Skin epidermis (tissue), 12 donors: Measurements from ENCODE around the gene CNOT6L.
A peak's percentile ranks its signal among the peaks of the same experiment; 100 is the strongest.
"Not testable (repeated sequence)": the region's sequence is repeated elsewhere in the genome, so short reads cannot be mapped to it uniquely, and the experiment has no call there.

ENCODE experiments used
- H3K27ac ChIP-seq, 21 experiments: fragments of 200-600 bp; sonication (generic) in 11 of 21; one replicate each; pipeline ENCODE4 v1.5.0; 2020; ENCODE audit warnings: mild to moderate bottlenecking in 3 of 21, inconsistent platforms in 2 of 21, moderate library complexity in 2 of 21
- H3K4me3 ChIP-seq, 7 experiments: fragments of 200-600 bp; sonication (generic) in 2 of 7; one replicate each; pipeline ENCODE4 v1.5.0; 2020; ENCODE audit warnings: inconsistent platforms in 2 of 7, mild to moderate bottlenecking in 2 of 7, moderate library complexity in 1 of 7

The CNOT6L gene

GRCh38 chr4:77721073-77721472 is 98.1 kb downstream of the CNOT6L start:
- no peak overlapping the region for H3K27ac ChIP-seq
- no peak overlapping the region for H3K4me3 ChIP-seq

DNA sequence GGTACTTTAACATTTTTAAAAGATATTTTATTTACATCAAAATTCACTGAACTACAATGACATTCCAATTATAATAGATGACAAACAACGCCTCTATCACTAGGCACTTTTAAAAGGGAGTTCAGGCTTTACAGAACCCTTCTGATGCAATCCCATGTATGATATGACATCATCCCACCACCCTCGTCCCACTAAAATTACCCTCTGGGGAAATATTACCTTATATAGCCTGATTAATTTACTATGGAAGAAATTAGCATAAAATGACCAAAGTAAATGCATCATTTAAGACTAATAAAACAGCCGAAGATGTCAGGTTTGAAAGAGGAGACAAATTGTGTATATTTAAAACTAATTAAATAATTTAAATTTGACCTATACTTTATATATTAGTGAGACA is 100.7 kb downstream of the CNOT6L start:
- not testable (repeated sequence) for H3K4me3 ChIP-seq, H3K27ac ChIP-seq

GRCh38 chr4:77715414-77716290 is 103.5 kb downstream of the CNOT6L start:
- Histone ChIP-seq H3K4me3 (no peak overlapping the region), H3K27ac (no peak overlapping the region)

DNA sequence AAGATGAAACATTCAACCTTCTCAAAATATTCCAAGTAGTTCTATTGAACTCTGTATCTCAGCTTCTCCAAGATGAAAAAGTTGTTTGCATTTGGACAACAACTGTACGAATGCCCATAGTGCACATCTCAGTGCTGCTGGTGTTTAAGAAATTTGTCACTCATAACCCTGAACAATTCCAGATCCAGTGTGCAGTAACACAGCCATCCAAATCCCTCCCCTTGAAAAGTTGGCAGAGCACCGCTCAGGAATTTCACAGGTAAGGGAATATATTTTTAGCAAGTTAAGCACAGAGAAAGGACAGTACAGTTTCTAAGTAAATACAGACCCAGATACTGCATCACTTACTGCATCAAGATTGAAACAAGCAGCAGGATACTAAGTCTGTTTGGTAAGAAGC is 104.7 kb downstream of the CNOT6L start:
- no peak overlapping the region for H3K27ac ChIP-seq
- H3K4me3 ChIP-seq, result no peak overlapping the region

- Histone ChIP-seq H3K27ac (no peak overlapping the region), H3K4me3 (no peak overlapping the region)
Measured at GRCh38 chr4:77713884-77714283, 105.3 kb downstream of the CNOT6L start.

DNA sequence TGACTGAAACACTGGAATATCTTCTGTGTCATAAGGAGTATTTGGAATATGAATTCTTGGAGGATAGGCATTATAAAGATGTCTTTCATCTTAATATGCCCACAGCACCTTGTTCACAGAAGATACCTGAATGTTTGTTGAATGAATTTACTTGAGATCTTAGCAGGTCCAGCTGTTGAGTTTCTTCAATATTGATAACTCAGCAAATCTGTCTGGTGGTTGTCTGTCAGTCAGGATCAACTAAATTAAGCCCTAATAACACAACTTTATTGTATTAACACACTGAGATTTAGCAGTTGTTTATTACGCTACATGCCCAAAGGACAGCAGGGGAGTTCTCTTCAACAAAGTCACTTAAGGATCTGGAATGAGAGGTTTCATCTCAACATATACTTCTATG is 106.5 kb downstream of the CNOT6L start:
- no peak overlapping the region for H3K4me3 ChIP-seq
- H3K27ac ChIP-seq, result no peak overlapping the region

GRCh38 chr4:77711469-77711868 is 107.7 kb downstream of the CNOT6L start:
- Histone ChIP-seq H3K4me3 (no peak overlapping the region), H3K27ac (no peak overlapping the region)

DNA sequence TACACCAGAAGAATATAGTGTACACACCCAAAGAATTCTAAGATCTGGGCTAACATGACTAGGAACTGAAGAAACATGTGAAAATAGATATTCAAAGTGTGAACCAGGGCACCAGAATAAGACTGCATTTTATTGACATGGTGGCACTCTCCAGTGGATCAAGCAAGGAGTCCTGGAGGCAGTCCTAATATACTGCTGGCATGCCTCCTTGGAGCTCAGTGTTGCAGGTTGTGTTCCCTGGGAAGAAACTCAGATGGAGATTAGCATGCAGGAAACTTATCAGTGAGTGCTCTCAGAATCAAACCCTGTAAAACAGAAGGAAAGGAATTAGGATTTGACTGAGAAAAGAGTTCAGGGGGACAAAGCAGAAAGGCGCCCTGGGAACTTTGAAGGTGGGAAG is 108.5 kb downstream of the CNOT6L start:
- Histone ChIP-seq H3K27ac (no peak overlapping the region), H3K4me3 (no peak overlapping the region)

GRCh38 chr4:77710059-77710458 is 109.1 kb downstream of the CNOT6L start:
- H3K4me3 ChIP-seq, result no peak overlapping the region
- H3K27ac ChIP-seq, result no peak overlapping the region

- no peak overlapping the region for H3K27ac ChIP-seq
- no peak overlapping the region for H3K4me3 ChIP-seq
Measured at GRCh38 chr4:77706717-77707116, 112.5 kb downstream of the CNOT6L start.

DNA sequence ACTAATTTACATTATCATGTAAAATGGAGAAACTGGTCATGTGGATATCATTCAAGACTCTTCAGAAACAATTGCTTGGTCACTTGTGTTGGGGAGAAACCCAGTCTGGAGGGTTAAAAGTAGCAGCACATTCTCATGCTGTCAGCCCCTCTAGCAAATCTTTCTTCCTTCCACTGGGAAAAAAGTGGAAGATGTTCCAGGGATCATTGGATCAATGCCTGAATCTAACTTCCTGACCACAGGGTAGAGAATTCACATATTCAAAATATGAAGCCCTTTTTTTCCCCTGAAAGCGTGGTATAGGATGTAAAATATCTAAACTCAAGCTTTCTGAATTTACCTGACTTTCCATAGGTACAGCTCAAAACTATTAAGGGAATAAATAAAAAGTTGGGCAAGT is 115.5 kb downstream of the CNOT6L start:
- no peak overlapping the region for H3K27ac ChIP-seq
- H3K4me3 ChIP-seq, result no peak overlapping the region

DNA sequence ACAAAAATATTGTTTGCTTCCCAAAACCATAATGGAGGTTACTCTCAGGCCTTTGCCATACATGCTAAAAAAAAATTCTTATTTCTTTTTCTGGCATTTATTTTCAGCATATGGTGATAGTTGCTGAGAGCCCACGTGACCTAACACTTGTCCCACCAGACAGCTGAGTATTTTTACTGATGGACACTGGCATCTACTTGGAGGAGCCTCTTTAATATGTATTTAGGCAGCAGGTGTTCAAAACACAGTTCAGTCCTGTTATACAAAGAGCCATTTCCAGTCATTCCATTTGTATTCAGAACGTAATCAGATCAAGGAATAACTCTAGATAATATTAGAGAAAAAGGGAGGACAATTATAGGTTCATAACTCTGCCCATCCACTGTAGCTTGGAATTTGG is 118.0 kb downstream of the CNOT6L start:
- Histone ChIP-seq H3K27ac (no peak overlapping the region), H3K4me3 (no peak overlapping the region)

DNA sequence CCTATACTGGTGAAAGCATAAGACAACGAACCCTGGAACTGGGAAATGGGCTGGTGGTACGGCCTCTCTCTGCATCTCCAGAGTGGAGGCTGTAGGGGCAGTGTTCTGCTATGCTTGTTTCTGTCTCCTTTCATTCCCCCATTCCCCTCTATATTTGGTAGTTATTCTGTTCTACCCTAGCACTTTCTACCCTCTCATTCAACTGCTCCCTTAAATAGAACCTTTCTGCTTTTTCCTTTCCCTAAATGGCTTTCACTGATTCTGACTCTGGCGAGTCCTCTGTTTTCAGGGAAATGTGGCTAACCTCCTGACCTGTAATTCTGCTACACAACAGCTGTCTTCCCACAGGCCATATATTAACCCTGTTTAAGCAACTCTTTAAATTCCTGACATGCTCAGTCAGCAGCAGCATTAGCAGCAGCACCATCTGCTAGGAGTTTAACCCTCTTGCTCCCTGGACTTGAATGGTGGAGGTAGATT is 119.4 kb downstream of the CNOT6L start:
- Histone ChIP-seq H3K4me3 (no peak overlapping the region), H3K27ac (no peak overlapping the region)

DNA sequence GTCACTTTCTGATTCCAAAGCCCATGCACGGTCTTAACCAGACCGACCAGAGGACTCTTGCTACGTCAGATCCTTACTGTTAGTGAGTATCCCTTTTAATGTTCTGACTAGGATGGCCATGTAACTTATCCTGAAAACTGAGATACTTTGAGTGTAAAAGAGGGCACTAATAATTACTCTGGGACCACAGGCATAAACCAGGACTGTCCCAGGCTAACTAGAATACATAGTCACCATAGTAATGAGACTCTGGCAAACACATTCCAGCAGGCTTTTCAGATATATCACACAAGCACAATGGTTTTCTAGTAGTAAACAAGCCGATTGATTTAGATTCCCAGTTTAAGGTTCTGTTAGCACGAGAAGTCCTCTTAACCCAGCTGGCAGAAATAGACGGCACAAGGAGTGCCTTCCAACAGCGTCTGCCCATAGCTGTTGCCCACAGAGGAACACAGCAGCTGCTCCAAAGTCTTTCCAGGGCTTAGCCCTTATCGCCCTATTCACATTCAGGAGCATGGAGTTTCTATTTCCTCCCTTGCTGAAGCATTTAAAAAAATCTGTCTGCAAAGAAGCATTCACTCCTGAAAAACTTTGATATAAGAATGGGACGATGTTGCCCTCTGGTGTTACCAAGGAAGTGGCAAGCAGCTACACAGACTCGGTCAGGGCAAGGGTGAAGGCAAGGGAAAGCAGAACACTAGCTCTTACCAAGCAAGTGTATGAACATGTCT is 121.1 kb downstream of the CNOT6L start:
- Histone ChIP-seq H3K27ac (peak overlapping the region in 1 of 21 experiments; percentile 22), H3K4me3 (no peak overlapping the region)

GRCh38 chr4:77695774-77696173 is 123.4 kb downstream of the CNOT6L start:
- no peak overlapping the region for H3K4me3 ChIP-seq
- H3K27ac ChIP-seq, result no peak overlapping the region

DNA sequence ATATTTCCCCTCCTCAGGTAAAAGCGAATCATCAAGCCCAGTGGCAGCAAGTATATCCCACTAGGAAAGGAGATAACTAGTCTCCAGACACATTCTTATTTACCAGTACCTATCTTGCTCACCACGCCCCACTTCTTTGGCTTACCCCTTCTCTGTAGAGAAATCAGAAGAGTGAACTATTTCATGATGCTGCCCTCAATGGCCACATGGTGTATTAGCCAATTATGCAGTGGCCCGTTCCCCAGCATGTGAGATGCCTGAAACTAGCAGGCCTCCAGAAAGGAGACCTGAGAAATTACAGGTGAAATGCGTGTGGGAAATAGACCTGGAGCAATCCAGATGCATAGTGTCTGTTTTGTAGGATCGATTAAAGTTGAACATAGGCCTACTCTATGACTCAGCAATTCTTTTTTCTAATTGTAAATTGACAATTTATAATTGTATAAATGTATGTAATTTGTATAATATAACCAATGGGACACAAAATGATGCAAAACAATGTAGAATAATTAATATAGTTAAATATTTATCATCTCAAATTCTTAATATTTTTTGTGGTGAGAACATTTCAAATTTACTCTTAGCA is 126.2 kb downstream of the CNOT6L start:
- H3K4me3 ChIP-seq, result no peak overlapping the region
- H3K27ac ChIP-seq, result no peak overlapping the region

DNA sequence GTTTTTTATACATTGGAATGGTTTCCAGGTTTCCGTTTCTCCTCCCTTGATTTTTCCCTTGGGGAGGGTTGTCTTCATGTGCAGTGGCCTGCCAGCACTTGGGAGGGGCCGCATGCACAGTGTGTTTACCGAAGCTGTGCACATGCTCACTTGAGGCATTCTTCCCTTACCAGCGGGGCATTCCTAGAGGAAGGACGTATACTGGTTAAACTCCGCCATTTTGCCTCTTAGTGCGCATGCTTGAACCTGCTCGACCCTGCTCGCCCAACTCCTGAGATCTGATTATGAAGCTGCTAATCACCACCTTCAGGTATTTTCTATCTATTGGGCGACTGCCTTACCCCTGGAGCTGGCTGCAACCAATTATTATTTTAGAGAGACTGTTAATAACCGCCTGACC is 137.4 kb downstream of the CNOT6L start:
- Histone ChIP-seq H3K4me3 (no peak overlapping the region), H3K27ac (no peak overlapping the region)

DNA sequence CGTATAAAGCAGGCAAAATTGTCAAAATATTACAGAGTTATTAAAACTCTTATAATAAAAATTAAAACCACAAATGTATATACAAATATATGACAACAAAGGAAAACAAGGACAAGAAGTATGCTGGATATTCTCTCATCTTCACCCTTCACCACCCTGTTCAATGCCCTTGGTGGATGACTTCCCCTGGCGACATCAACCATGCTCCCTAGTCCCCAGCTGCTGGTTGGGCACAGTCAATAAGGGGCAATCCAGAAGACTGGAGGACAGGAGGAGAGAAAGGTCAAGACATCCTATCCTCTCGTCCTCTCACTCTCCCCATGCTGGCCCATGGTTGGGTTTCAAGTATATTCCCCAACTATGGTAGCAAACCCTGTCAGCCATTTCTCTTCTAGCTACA is 142.3 kb downstream of the CNOT6L start:
- no peak overlapping the region for H3K27ac ChIP-seq

DNA sequence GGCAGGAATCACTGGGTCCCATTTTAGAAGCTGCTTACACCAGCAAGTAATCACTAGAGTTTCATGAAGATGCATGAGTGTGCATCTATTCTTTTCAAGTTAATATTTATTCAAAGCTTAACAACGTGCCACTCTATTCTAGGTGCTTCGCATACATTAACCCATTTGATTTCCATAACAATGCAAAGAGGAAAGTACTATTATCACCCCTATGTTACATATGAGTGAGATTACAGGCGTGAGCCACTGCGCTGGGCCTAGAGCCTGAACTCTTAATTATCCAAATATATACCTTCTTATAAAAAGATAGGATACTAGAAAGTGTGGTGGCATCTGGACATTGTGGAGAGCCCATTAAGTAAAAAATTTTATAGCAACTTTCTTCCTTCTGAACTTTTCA is 148.1 kb downstream of the CNOT6L start:
- H3K27ac ChIP-seq, result no peak overlapping the region
- no peak overlapping the region for H3K4me3 ChIP-seq

More for the DNA sequence above, 142.3 kb downstream of the CNOT6L start:
- H3K4me3 ChIP-seq, result no peak overlapping the region

GRCh38 chr4:77669946-77670590 is 149.1 kb downstream of the CNOT6L start:
- Histone ChIP-seq H3K4me3 (no peak overlapping the region), H3K27ac (no peak overlapping the region)
